ENCODE measurements around the gene SRMS. TPM values are rescaled to one million over a fixed set of nuclear protein-coding genes. Genes with fewer than 3 reads are reported as not detected.
A peak's percentile ranks its signal among the peaks of the same experiment; 100 is the strongest.

SRMS gene
- total RNA-seq, 1 donor from 2014 or later: not detected

- no peaks in the 10 kb centered on the region for H3K36me3 Mint-ChIP-seq (ENCODE audit: unreplicated experiment)
- H3K27me3 Mint-ChIP-seq (ENCODE audit: unreplicated experiment): peaks cover 2% of the 10 kb centered on the region
- TF ChIP-seq CTCF (IDR thresholded peaks at IDR 0.05): no peak
- H3K27ac Mint-ChIP-seq (ENCODE audit: unreplicated experiment): no peak overlapping the region
- no peak for DNase-seq (ENCODE audit: extremely low spot score, unreplicated experiment)
- H3K9me3 Mint-ChIP-seq (ENCODE audit: unreplicated experiment): no peaks in the 10 kb centered on the region
- H3K4me3 Mint-ChIP-seq (ENCODE audit: unreplicated experiment): no peak overlapping the region
- H3K4me1 Mint-ChIP-seq (ENCODE audit: unreplicated experiment): peaks cover 2% of the 10 kb centered on the region
Measured at GRCh38 chr20:63497946-63498935, 49.3 kb downstream of the SRMS start.

GRCh38 chr20:63497138-63497945 lies 50.2 kb downstream of the SRMS start:
- Mint-ChIP-seq H3K4me3 (ENCODE audit: unreplicated experiment) (no peak overlapping the region), H3K4me1 (ENCODE audit: unreplicated experiment) (peaks cover 2% of the 10 kb centered on the region), H3K27me3 (ENCODE audit: unreplicated experiment) (peaks cover 2% of the 10 kb centered on the region), H3K9me3 (ENCODE audit: unreplicated experiment) (no peaks in the 10 kb centered on the region), H3K27ac (ENCODE audit: unreplicated experiment) (no peak overlapping the region), H3K36me3 (ENCODE audit: unreplicated experiment) (no peaks in the 10 kb centered on the region)
- no peak for DNase-seq (ENCODE audit: extremely low spot score, unreplicated experiment)
- TF ChIP-seq CTCF (IDR thresholded peaks at IDR 0.05): no peak

GRCh38 chr20:63496596-63497120 lies 50.9 kb downstream of the SRMS start:
- Mint-ChIP-seq H3K27me3 (ENCODE audit: unreplicated experiment) (peaks cover 2% of the 10 kb centered on the region), H3K27ac (ENCODE audit: unreplicated experiment) (no peak overlapping the region), H3K9me3 (ENCODE audit: unreplicated experiment) (no peaks in the 10 kb centered on the region), H3K4me3 (ENCODE audit: unreplicated experiment) (no peak overlapping the region), H3K4me1 (ENCODE audit: unreplicated experiment) (peaks cover 2% of the 10 kb centered on the region), H3K36me3 (ENCODE audit: unreplicated experiment) (no peaks in the 10 kb centered on the region)
- TF ChIP-seq CTCF (IDR thresholded peaks at IDR 0.05): no peak
- no peak for DNase-seq (ENCODE audit: extremely low spot score, unreplicated experiment)

GRCh38 chr20:63495741-63496595 lies 51.6 kb downstream of the SRMS start:
- peak overlapping the region; percentile 60 for H3K4me3 Mint-ChIP-seq (ENCODE audit: unreplicated experiment)
- no peak for DNase-seq (ENCODE audit: extremely low spot score, unreplicated experiment)
- H3K27ac Mint-ChIP-seq (ENCODE audit: unreplicated experiment): no peak overlapping the region
- peak; percentile 97 for TF ChIP-seq CTCF (IDR thresholded peaks at IDR 0.05)
- H3K27me3 Mint-ChIP-seq (ENCODE audit: unreplicated experiment): no peaks in the 10 kb centered on the region
- H3K36me3 Mint-ChIP-seq (ENCODE audit: unreplicated experiment): no peaks in the 10 kb centered on the region
- peaks cover 2% of the 10 kb centered on the region for H3K4me1 Mint-ChIP-seq (ENCODE audit: unreplicated experiment)
- H3K9me3 Mint-ChIP-seq (ENCODE audit: unreplicated experiment): no peaks in the 10 kb centered on the region
